Mesendoderm (in vitro differentiated cells): ENCODE results near the gene UNKL.
A peak's percentile ranks its signal among the peaks of the same experiment; 100 is the strongest.

ENCODE experiments used
- DNase-seq: peaks from one replicate; pipeline ENCODE4 v3.0.0; 2013
- H2AK5ac ChIP-seq: 2 replicates; pipeline ENCODE4 v1.6.1; 2013; ENCODE audit warnings: low read length, inconsistent platforms
- H2BK120ac ChIP-seq: 2 replicates; pipeline ENCODE4 v1.6.1; 2013; ENCODE audit warnings: low read depth, mild to moderate bottlenecking, low read length, moderate library complexity, mixed read lengths
- H2BK15ac ChIP-seq: replicated peaks from 2 replicates; pipeline ENCODE4 v1.6.1; 2013; ENCODE audit warnings: low read depth, mild to moderate bottlenecking, moderate library complexity
- H2BK5ac ChIP-seq: 2 replicates; pipeline ENCODE4 v1.6.1; 2013; ENCODE audit warnings: low read length, inconsistent platforms
- H3K18ac ChIP-seq: 2 replicates; pipeline ENCODE4 v1.6.1; 2013; ENCODE audit warnings: mild to moderate bottlenecking, low read length, mixed read lengths
- H3K23ac ChIP-seq: one replicate; pipeline ENCODE4 v1.6.1; 2013; ENCODE audit warnings: low read length
- H3K27ac ChIP-seq: 2 replicates; pipeline ENCODE4 v1.5.1; 2013; ENCODE audit warnings: low read depth, mild to moderate bottlenecking, inconsistent platforms, low read length, moderate library complexity
- H3K27me3 ChIP-seq: 2 replicates; pipeline ENCODE4 v1.6.1; 2013; ENCODE audit warnings: low read length, control low read depth, mild to moderate bottlenecking, inconsistent platforms; ENCODE audit not compliant: insufficient read depth, poor library complexity
- H3K36me3 ChIP-seq: 2 replicates; pipeline ENCODE4 v1.6.1; 2013; ENCODE audit warnings: low read length, inconsistent platforms; ENCODE audit not compliant: control insufficient read depth, insufficient read depth
- H3K4ac ChIP-seq: one replicate; pipeline ENCODE4 v1.6.1; 2013; ENCODE audit warnings: low read depth, mild to moderate bottlenecking, low read length, moderate library complexity
- H3K4me1 ChIP-seq: 2 replicates; pipeline ENCODE4 v1.6.1; 2013; ENCODE audit warnings: low read depth, low read length, inconsistent platforms; ENCODE audit not compliant: control insufficient read depth
- H3K4me2 ChIP-seq: 2 replicates; pipeline ENCODE4 v1.6.1; 2013; ENCODE audit warnings: low read length
- H3K4me3 ChIP-seq: 2 replicates; pipeline ENCODE4 v1.5.1; 2013; ENCODE audit warnings: mild to moderate bottlenecking, low read length
- H3K56ac ChIP-seq: one replicate; pipeline ENCODE4 v1.6.1; 2013; ENCODE audit warnings: low read length
- H3K79me1 ChIP-seq: 2 replicates; pipeline ENCODE4 v1.6.1; 2013; ENCODE audit warnings: low read length, inconsistent platforms
- H3K79me2 ChIP-seq: 2 replicates; pipeline ENCODE4 v1.6.1; 2013; ENCODE audit warnings: mild to moderate bottlenecking, low read length; ENCODE audit not compliant: control insufficient read depth, insufficient read depth
- H3K9ac ChIP-seq: 2 replicates; pipeline ENCODE4 v1.6.1; 2013; ENCODE audit warnings: low read length, inconsistent platforms
- H4K5ac ChIP-seq: one replicate; pipeline ENCODE4 v1.6.1; 2013; ENCODE audit warnings: low read length
- H4K8ac ChIP-seq: one replicate; pipeline ENCODE4 v1.6.1; 2013; ENCODE audit warnings: low read depth, mild to moderate bottlenecking, control low read depth, low read length, moderate library complexity
- WGBS: extraction: QIAGEN DNeasy Blood & Tissue Kit; methylation state at CpG from one replicate; pipeline ENCODE4 v1.1.7; 2013; ENCODE audit warnings: low lambda C conversion rate, missing lambda C conversion rate; ENCODE audit not compliant: insufficient coverage; ENCODE audit errors: extremely low coverage; 5-methylcytosine and 5-hydroxymethylcytosine counted together

UNKL gene

DNA sequence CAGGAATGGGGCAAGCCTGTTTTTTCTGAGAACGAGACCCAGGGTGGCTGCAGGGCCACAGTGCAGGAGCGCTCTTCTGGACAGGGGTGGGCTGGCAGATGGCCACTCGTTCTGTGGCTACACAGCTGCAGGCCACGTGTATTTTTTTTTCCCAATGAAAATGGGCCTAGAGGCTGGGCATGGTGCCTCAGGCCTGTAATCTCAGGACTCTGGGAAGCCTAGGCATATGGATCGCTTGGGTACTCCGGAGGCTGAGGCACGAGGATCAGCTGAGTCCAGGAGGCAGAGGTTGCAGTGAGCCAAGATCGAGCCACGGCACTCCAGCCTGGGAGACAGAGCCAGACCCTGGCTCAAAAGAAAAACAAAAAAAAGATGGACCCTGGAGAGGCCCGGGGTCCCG is 6.8 kb downstream of the UNKL start:
- WGBS, result no CpG with 5 or more reads among the region's 11 CpGs
- no peak overlapping the region for H2BK15ac ChIP-seq

GRCh38 chr16:1403733-1404132 is 10.8 kb downstream of the UNKL start:
- Histone ChIP-seq H3K18ac (no peak overlapping the region), H2BK5ac (no peak overlapping the region), H3K27ac (no peak overlapping the region), H3K79me1 (peaks cover 6% of the 10 kb centered on the region), H3K4me3 (no peak overlapping the region), H3K4ac (no peak overlapping the region), H2AK5ac (no peak overlapping the region), H2BK15ac (no peak overlapping the region), H3K4me1 (no peaks in the 10 kb centered on the region), H2BK120ac (no peak overlapping the region), H4K8ac (no peak overlapping the region), H3K4me2 (no peak overlapping the region), H3K36me3 (no peaks in the 10 kb centered on the region), H3K27me3 (no peaks in the 10 kb centered on the region), H3K23ac (no peak overlapping the region), H3K9ac (no peak overlapping the region), H4K5ac (no peak overlapping the region), H3K56ac (no peak overlapping the region), H3K79me2 (peaks cover 2% of the 10 kb centered on the region)
- no CpG with 5 or more reads among the region's 14 CpGs for WGBS
- no peak for DNase-seq

More for the DNA sequence above, 6.8 kb downstream of the UNKL start:
- no peak overlapping the region for H3K18ac ChIP-seq
- no peak overlapping the region for H3K27ac ChIP-seq
- H3K27me3 ChIP-seq, result no peaks in the 10 kb centered on the region
- no peak overlapping the region for H3K4ac ChIP-seq
- H2BK5ac ChIP-seq, result no peak overlapping the region
- no peaks in the 10 kb centered on the region for H3K4me1 ChIP-seq
- H3K79me2 ChIP-seq, result peaks cover 2% of the 10 kb centered on the region
- no peak overlapping the region for H2BK120ac ChIP-seq
- H4K8ac ChIP-seq, result no peak overlapping the region
- H2AK5ac ChIP-seq, result no peak overlapping the region
- peak overlapping the region; percentile 67 for H3K56ac ChIP-seq
- peaks cover 6% of the 10 kb centered on the region for H3K79me1 ChIP-seq
- DNase-seq, result no peak
- H3K23ac ChIP-seq, result no peak overlapping the region
- peak overlapping the region; percentile 24 for H3K9ac ChIP-seq
- H3K4me3 ChIP-seq, result no peak overlapping the region
- H3K36me3 ChIP-seq, result no peaks in the 10 kb centered on the region
- H3K4me2 ChIP-seq, result no peak overlapping the region
- no peak overlapping the region for H4K5ac ChIP-seq

GRCh38 chr16:1403036-1403435 is 11.5 kb downstream of the UNKL start:
- H4K8ac ChIP-seq, result no peak overlapping the region
- H3K9ac ChIP-seq, result no peak overlapping the region
- H3K4me3 ChIP-seq, result no peak overlapping the region
- H3K36me3 ChIP-seq, result no peaks in the 10 kb centered on the region
- peaks cover 2% of the 10 kb centered on the region for H3K79me2 ChIP-seq
- no peak overlapping the region for H2BK120ac ChIP-seq
- no peaks in the 10 kb centered on the region for H3K4me1 ChIP-seq
- no peak overlapping the region for H3K4ac ChIP-seq
- no CpG with 5 or more reads among the region's 22 CpGs for WGBS
- no peak overlapping the region for H4K5ac ChIP-seq
- no peak overlapping the region for H2BK5ac ChIP-seq
- H3K79me1 ChIP-seq, result peaks cover 6% of the 10 kb centered on the region
- no peak overlapping the region for H2BK15ac ChIP-seq
- H3K27ac ChIP-seq, result no peak overlapping the region
- H3K56ac ChIP-seq, result no peak overlapping the region
- H3K27me3 ChIP-seq, result no peaks in the 10 kb centered on the region
- H3K23ac ChIP-seq, result no peak overlapping the region
- DNase-seq, result no peak
- H2AK5ac ChIP-seq, result no peak overlapping the region
- H3K4me2 ChIP-seq, result no peak overlapping the region
- no peak overlapping the region for H3K18ac ChIP-seq

DNA sequence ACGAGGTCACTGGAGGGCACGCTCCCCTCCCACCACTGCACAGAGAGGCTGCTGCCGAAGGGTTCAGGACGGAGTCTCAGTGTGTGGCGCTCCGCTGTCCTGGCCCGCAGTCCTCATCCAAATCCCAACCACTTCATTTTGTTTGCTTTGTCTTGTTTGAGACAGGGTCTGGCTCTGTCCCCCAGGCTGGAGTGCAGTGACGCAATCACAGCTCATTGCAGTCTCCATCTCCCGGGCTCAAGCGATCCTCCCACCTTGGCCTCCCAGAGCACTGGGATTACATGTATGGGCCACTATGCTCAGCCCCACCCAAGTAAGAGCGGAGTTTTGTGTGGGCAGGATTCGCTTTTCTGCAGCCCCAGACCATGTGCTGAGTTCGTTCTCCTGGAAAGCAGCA is 12.7 kb downstream of the UNKL start:
- H3K27me3 ChIP-seq, result no peaks in the 10 kb centered on the region
- no peaks in the 10 kb centered on the region for H3K79me2 ChIP-seq
- no peak overlapping the region for H3K4me2 ChIP-seq
- H3K79me1 ChIP-seq, result peaks cover 1% of the 10 kb centered on the region
- WGBS, result no CpG with 5 or more reads among the region's 13 CpGs
- H3K4ac ChIP-seq, result no peak overlapping the region
- no peak overlapping the region for H3K27ac ChIP-seq
- H4K5ac ChIP-seq, result no peak overlapping the region
- H3K36me3 ChIP-seq, result no peaks in the 10 kb centered on the region
- H2BK15ac ChIP-seq, result no peak overlapping the region
- H3K4me3 ChIP-seq, result no peak overlapping the region
- H3K9ac ChIP-seq, result no peak overlapping the region
- no peak overlapping the region for H4K8ac ChIP-seq
- H3K4me1 ChIP-seq, result no peaks in the 10 kb centered on the region
- no peak for DNase-seq
- no peak overlapping the region for H3K23ac ChIP-seq
- H3K56ac ChIP-seq, result no peak overlapping the region
- H2BK5ac ChIP-seq, result no peak overlapping the region
- H3K18ac ChIP-seq, result no peak overlapping the region
- H2BK120ac ChIP-seq, result no peak overlapping the region
- H2AK5ac ChIP-seq, result no peak overlapping the region

DNA sequence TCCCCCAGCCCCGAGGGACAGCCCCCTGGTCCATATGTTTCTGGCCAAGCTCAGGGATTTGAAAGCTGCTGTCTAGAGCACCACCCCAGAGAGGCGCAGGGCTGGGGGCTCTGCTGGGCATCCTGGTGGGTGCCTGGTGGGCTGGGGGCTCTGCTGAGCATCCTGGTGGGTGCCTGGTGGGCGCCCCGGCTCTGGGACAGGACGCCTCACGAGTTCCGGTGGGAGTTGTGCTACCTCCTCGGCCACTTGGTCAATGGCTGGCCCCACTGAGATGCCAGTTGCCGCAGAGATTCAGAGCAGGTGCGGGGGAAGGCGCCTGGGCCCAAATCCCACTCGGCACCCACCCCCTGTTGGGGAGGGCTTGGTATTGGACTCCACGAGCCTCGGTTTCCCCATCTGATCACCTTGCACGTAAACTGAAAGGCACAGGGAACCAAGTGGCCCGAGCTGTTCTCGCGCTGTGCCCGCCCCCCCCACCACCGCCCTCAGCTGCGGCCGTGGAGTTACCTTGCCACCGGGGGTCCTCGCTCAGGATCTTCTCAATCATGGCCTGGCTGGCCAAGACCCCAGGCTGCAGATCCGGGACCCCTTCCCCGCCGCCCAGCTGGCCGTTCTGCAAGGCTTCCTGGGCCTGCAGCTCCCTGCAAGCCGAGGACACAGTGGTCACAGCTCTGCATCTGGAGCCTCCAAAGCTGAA is 13.3 kb downstream of the UNKL start:
- no peak overlapping the region for H3K18ac ChIP-seq
- no peak overlapping the region for H2BK15ac ChIP-seq
- no peak overlapping the region for H4K8ac ChIP-seq
- no peak overlapping the region for H3K27ac ChIP-seq
- no peaks in the 10 kb centered on the region for H3K36me3 ChIP-seq
- no peak overlapping the region for H3K4ac ChIP-seq
- H3K4me1 ChIP-seq, result no peaks in the 10 kb centered on the region
- H3K4me3 ChIP-seq, result no peak overlapping the region
- no peak overlapping the region for H3K9ac ChIP-seq
- WGBS, result no CpG with 5 or more reads among the region's 29 CpGs
- no peak overlapping the region for H2BK5ac ChIP-seq
- H3K27me3 ChIP-seq, result no peaks in the 10 kb centered on the region
- H3K79me1 ChIP-seq, result peaks cover 1% of the 10 kb centered on the region
- H2AK5ac ChIP-seq, result no peak overlapping the region
- no peak overlapping the region for H3K23ac ChIP-seq
- H3K4me2 ChIP-seq, result no peak overlapping the region
- DNase-seq, result no peak
- H3K56ac ChIP-seq, result no peak overlapping the region
- H3K79me2 ChIP-seq, result no peaks in the 10 kb centered on the region
- no peak overlapping the region for H2BK120ac ChIP-seq
- H4K5ac ChIP-seq, result no peak overlapping the region
